GM23338 (cell line): ENCODE data around the gene CHCHD6. TPM values are rescaled to one million over a fixed set of nuclear protein-coding genes. Genes with fewer than 3 reads are reported as not detected.
A peak's percentile ranks its signal among the peaks of the same experiment; 100 is the strongest.

Experiments used
- ATAC-seq: fragments of 200-7000 bp; cut with Tn5 transposase; 3 replicates; pipeline ENCODE4 v1.9.1; 2020
- DNase-seq: peaks from one replicate; pipeline ENCODE4 v3.0.0-alpha.2; 2015; ENCODE audit warnings: low spot score
- H2AFZ ChIP-seq: fragments of 200-600 bp; sonication (generic); 2 replicates; pipeline ENCODE4 v1.8.0; 2016; ENCODE audit warnings: antibody characterized with exemption, mild to moderate bottlenecking, moderate library complexity
- H3F3A ChIP-seq: fragments of 200-600 bp; sonication (generic); replicated peaks from 2 replicates; pipeline ENCODE4 v1.8.0; 2017; ENCODE audit warnings: antibody characterized with exemption, mixed run types, low read depth
- H3K27ac ChIP-seq: fragments of 200-600 bp; sonication (generic); 2 replicates; pipeline ENCODE4 v1.6.1; 2016; ENCODE audit warnings: low read depth
- H3K27me3 ChIP-seq: fragments of 200-600 bp; sonication (generic); 2 replicates; pipeline ENCODE4 v1.8.0; 2016; ENCODE audit warnings: mild to moderate bottlenecking, mixed run types, moderate library complexity; ENCODE audit not compliant: insufficient read depth
- H3K36me3 ChIP-seq: fragments of 200-600 bp; sonication (generic); 2 replicates; pipeline ENCODE4 v1.8.0; 2016; ENCODE audit warnings: mild to moderate bottlenecking; ENCODE audit not compliant: insufficient read depth
- H3K4me1 ChIP-seq: fragments of 200-600 bp; sonication (generic); 2 replicates; pipeline ENCODE4 v1.8.0; 2016; ENCODE audit warnings: mild to moderate bottlenecking, moderate library complexity; ENCODE audit not compliant: insufficient read depth
- H3K4me2 ChIP-seq: fragments of 200-600 bp; sonication (generic); 2 replicates; pipeline ENCODE4 v1.7.1; 2017; ENCODE audit warnings: mixed run types
- H3K4me3 ChIP-seq: fragments of 200-600 bp; sonication (generic); 2 replicates; pipeline ENCODE4 v1.6.1; 2016; ENCODE audit warnings: mixed run types
- H3K79me2 ChIP-seq: fragments of 200-600 bp; sonication (generic); replicated peaks from 2 replicates; pipeline ENCODE4 v1.8.0; 2017; ENCODE audit warnings: mild to moderate bottlenecking; ENCODE audit not compliant: insufficient read depth
- H3K9me2 ChIP-seq: fragments of 200-600 bp; sonication (generic); 2 replicates; pipeline ENCODE4 v1.8.0; 2017; ENCODE audit not compliant: insufficient read depth
- H4K20me1 ChIP-seq: fragments of 200-600 bp; sonication (generic); replicated peaks from 2 replicates; pipeline ENCODE4 v1.8.0; 2017; ENCODE audit warnings: mild to moderate bottlenecking; ENCODE audit not compliant: insufficient read depth
- H3K27ac Mint-ChIP-seq: 2 replicates; pipeline ENCODE4 v1.8.0; 2020; ENCODE audit warnings: inconsistent platforms, mild to moderate bottlenecking, moderate library complexity, mixed read lengths
- H3K27me3 Mint-ChIP-seq: 3 replicates; pipeline ENCODE4 v1.8.0; 2022; ENCODE audit warnings: low read depth, mild to moderate bottlenecking, moderate library complexity, mixed read lengths, inconsistent platforms; ENCODE audit not compliant: insufficient read depth, poor library complexity
- H3K36me3 Mint-ChIP-seq: 3 replicates; pipeline ENCODE4 v1.8.0; 2021; ENCODE audit warnings: low read depth, mild to moderate bottlenecking, inconsistent platforms, moderate library complexity, mixed read lengths
- H3K4me1 Mint-ChIP-seq: 3 replicates; pipeline ENCODE4 v1.8.0; 2020; ENCODE audit warnings: mild to moderate bottlenecking, inconsistent platforms, mixed read lengths
- H3K4me3 Mint-ChIP-seq: 3 replicates; pipeline ENCODE4 v1.8.0; 2021; ENCODE audit warnings: moderate library complexity, mild to moderate bottlenecking, inconsistent platforms, mixed read lengths
- H3K9me3 Mint-ChIP-seq: 3 replicates; pipeline ENCODE4 v1.8.0; 2020; ENCODE audit warnings: moderate library complexity, mild to moderate bottlenecking, inconsistent platforms, mixed read lengths
- CREB1 ChIP-seq: fragments of 250-450 bp; sonication (Bioruptor Pico); IDR thresholded peaks from 2 replicates; pipeline ENCODE4 v1.5.0; 2020; ENCODE audit warnings: low read depth, mild to moderate bottlenecking, moderate library complexity
- CTCF ChIP-seq, 2 experiments: fragments of 200-600 bp in 1 of 2; sonication (generic) in 1 of 2; conservative IDR thresholded peaks; 2 replicates each; pipeline versions ENCODE4 v1.5.1 to v1.6.1; 2016 to 2017; ENCODE audit warnings: antibody characterized with exemption in 2 of 2, low read depth in 2 of 2, mild to moderate bottlenecking in 2 of 2, moderate library complexity in 1 of 2
- ETS1 ChIP-seq: IDR thresholded peaks from 2 replicates; pipeline ENCODE4 v1.6.1; 2016; ENCODE audit warnings: antibody characterized with exemption
- EZH2 ChIP-seq: fragments of 200-600 bp; sonication (generic); IDR thresholded peaks from one replicate; pipeline ENCODE4 v1.8.0; 2017; ENCODE audit warnings: antibody characterized with exemption, mild to moderate bottlenecking, low read depth; ENCODE audit not compliant: unreplicated experiment
- EZH2phosphoT487 ChIP-seq: fragments of 200-600 bp; sonication (generic); IDR thresholded peaks from one replicate; pipeline ENCODE4 v1.8.1; 2018; ENCODE audit warnings: antibody characterized with exemption; ENCODE audit not compliant: unreplicated experiment
- JUNB ChIP-seq: IDR thresholded peaks from one replicate; pipeline ENCODE4 v1.6.1; 2016; ENCODE audit warnings: antibody characterized with exemption; ENCODE audit not compliant: unreplicated experiment
- POLR2AphosphoS5 ChIP-seq: IDR thresholded peaks from 2 replicates; pipeline ENCODE4 v1.6.1; 2016; ENCODE audit warnings: antibody characterized with exemption, low read depth
- STAT1 ChIP-seq: IDR thresholded peaks from one replicate; pipeline ENCODE4 v1.6.1; 2016; ENCODE audit warnings: antibody characterized with exemption; ENCODE audit not compliant: unreplicated experiment
- ZNF114 ChIP-seq: fragments of 250-450 bp; sonication (Bioruptor Pico); IDR thresholded peaks from 2 replicates; pipeline ENCODE4 v1.5.0; 2020; ENCODE audit warnings: mild to moderate bottlenecking, moderate library complexity
- ZNF331 ChIP-seq: fragments of 250-450 bp; sonication (Bioruptor Pico); IDR thresholded peaks from 2 replicates; pipeline ENCODE4 v1.5.0; 2020; ENCODE audit warnings: low read depth, mild to moderate bottlenecking, moderate library complexity
- polyA plus RNA-seq: library from polyadenylated mRNA; unstranded; fragments of >200 nt; fragmentation: Nextera tagmentation; extraction: Ambion mirVana; gene quantifications from 2 replicates; pipeline ENCODE4 v1.2.1, GENCODE V29; 2016
- total RNA-seq: library from RNA; depleted of rRNA; stranded (reverse); fragments of >200 nt; shearing (Covaris generic); gene quantifications from 2 replicates; pipeline ENCODE4 v1.2.3, GENCODE V29; 2014

CHCHD6 gene
- total and polyA plus RNA-seq, 2 experiments from 2014 or later: 28.8 to 43.0 TPM

- H3K27me3 ChIP-seq: no peaks in the 10 kb centered on the region
- H3K36me3 Mint-ChIP-seq: peaks cover 2% of the 10 kb centered on the region; the same call in 2 of the 3 replicates
Observed at GRCh38 chr3:126845920-126846715, 142.1 kb downstream of the CHCHD6 start.

GRCh38 chr3:126847061-126847460 is 143.0 kb downstream of the CHCHD6 start:
- H3K79me2 ChIP-seq: no peaks in the 10 kb centered on the region; the same call in 1 of the 2 replicates
- H3K4me3 ChIP-seq: no peak overlapping the region
- no peak for ATAC-seq
- DNase-seq: no peak
- H3F3A ChIP-seq: peaks cover 9% of the 10 kb centered on the region
- Mint-ChIP-seq H3K9me3 (no peaks in the 10 kb centered on the region), H3K36me3 (peaks cover 2% of the 10 kb centered on the region; the same call in 2 of the 3 replicates), H3K27ac (no peak overlapping the region), H3K4me3 (no peak overlapping the region), H3K27me3 (peaks cover 1% of the 10 kb centered on the region), H3K4me1 (peaks cover 34% of the 10 kb centered on the region)
- H2AFZ ChIP-seq: no peak overlapping the region
- peaks cover 3% of the 10 kb centered on the region for H3K9me2 ChIP-seq
- peaks cover 21% of the 10 kb centered on the region for H3K4me1 ChIP-seq
- H3K27ac ChIP-seq: no peak overlapping the region
- no peak overlapping the region for H3K4me2 ChIP-seq
- H3K27me3 ChIP-seq: no peaks in the 10 kb centered on the region
- no peaks in the 10 kb centered on the region for H3K36me3 ChIP-seq
- H4K20me1 ChIP-seq: no peaks in the 10 kb centered on the region
- TF ChIP-seq STAT1: no peak
- no peak for TF ChIP-seq POLR2AphosphoS5
- TF ChIP-seq CTCF (conservative IDR thresholded peaks at IDR 0.05; ENCODE audit: low read depth in 2 of 2): no peak
- no peak for TF ChIP-seq ETS1
- no peak for TF ChIP-seq ZNF331 (CRISPR knock-in tag)
- no peak for TF ChIP-seq JUNB
- TF ChIP-seq CREB1 (CRISPR knock-in tag): no peak
- TF ChIP-seq EZH2: no peak
- no peak for TF ChIP-seq ZNF114 (CRISPR knock-in tag)
- no peak for TF ChIP-seq EZH2phosphoT487

More at GRCh38 chr3:126845920-126846715, 142.1 kb downstream of the CHCHD6 start:
- peaks cover 11% of the 10 kb centered on the region for H3K4me1 ChIP-seq
- no peak overlapping the region for H3K4me2 ChIP-seq
- DNase-seq (peak; percentile 18), ATAC-seq (peak; percentile 20)
- H3F3A ChIP-seq: peaks cover 5% of the 10 kb centered on the region
- Mint-ChIP-seq H3K9me3 (no peaks in the 10 kb centered on the region), H3K27me3 (peaks cover 1% of the 10 kb centered on the region), H3K4me3 (no peak overlapping the region), H3K4me1 (peaks cover 28% of the 10 kb centered on the region), H3K27ac (no peak overlapping the region)
- H4K20me1 ChIP-seq: no peaks in the 10 kb centered on the region
- no peak overlapping the region for H2AFZ ChIP-seq
- no peak overlapping the region for H3K4me3 ChIP-seq
- no peaks in the 10 kb centered on the region for H3K36me3 ChIP-seq
- TF ChIP-seq CREB1 (CRISPR knock-in tag): no peak
- peak in 1 of 2 experiments; percentile 15; a peak in 1 of 4 replicates for TF ChIP-seq CTCF (conservative IDR thresholded peaks at IDR 0.05; ENCODE audit: low read depth in 2 of 2)
- no peaks in the 10 kb centered on the region for H3K79me2 ChIP-seq
- H3K9me2 ChIP-seq: no peaks in the 10 kb centered on the region
- H3K27ac ChIP-seq: no peak overlapping the region
